T-helper 1 cell treated with Interleukin-12 subunit alpha and Interleukin-12 subunit beta and Interleukin-4 antibody, amounts not matched to agents 30 ng/mL and 1 ng/mL, for 36 hours (primary cell): ENCODE data around the gene ACTN1. TPM values are rescaled to one million over a fixed set of nuclear protein-coding genes. Genes with fewer than 3 reads are reported as not detected.
"Not testable (repeated sequence)": the region's sequence is repeated elsewhere in the genome, so short reads cannot be mapped to it uniquely, and the experiment has no call there.

Experiments
- intact Hi-C: fragments of 100-400 bp; cut with micrococcal nuclease; formaldehyde crosslinking; loops from one replicate; pipeline ENCODE4 v1.15.1; 2024
- total RNA-seq: library from RNA; stranded (reverse); gene quantifications from 2 replicates; pipeline ENCODE4 v1.2.3, GENCODE V29; 2022

The ACTN1 gene
- total RNA-seq, 1 donor from 2014 or later, result 23.2 TPM

GRCh38 chr14:68873376-68873775 is 105.7 kb downstream of the ACTN1 start:
- intact Hi-C loops, result no loop called here

- intact Hi-C loops, result no loop called here
Measured at GRCh38 chr14:68871392-68871791, 107.7 kb downstream of the ACTN1 start.

- intact Hi-C loops, result no loop called here
Measured at GRCh38 chr14:68866991-68867533, 112.0 kb downstream of the ACTN1 start.

GRCh38 chr14:68865542-68865941 is 113.6 kb downstream of the ACTN1 start:
- intact Hi-C loops, result no loop called here

GRCh38 chr14:68864361-68864750 is 114.7 kb downstream of the ACTN1 start:
- intact Hi-C loops, result no loop called here

- intact Hi-C loops, result loop anchor here (1.0 kb wide), 5 partner anchors 48 to 597 kb away; no protein-coding TSS in a partner anchor
Measured at GRCh38 chr14:68863610-68864360, 115.3 kb downstream of the ACTN1 start.

- intact Hi-C loops, result loop anchor here (1.0 kb wide), 5 partner anchors 48 to 597 kb away; no protein-coding TSS in a partner anchor
Measured at GRCh38 chr14:68862954-68863594, 116.0 kb downstream of the ACTN1 start.

GRCh38 chr14:68860771-68861170 is 118.3 kb downstream of the ACTN1 start:
- intact Hi-C loops, result no loop called here

- intact Hi-C loops, result no loop called here
Measured at GRCh38 chr14:68857516-68858070, 121.5 kb downstream of the ACTN1 start.

GRCh38 chr14:68856572-68856971 is 122.5 kb downstream of the ACTN1 start:
- intact Hi-C loops, result no loop called here

- intact Hi-C loops, result no loop called here
Measured at GRCh38 chr14:68854421-68854820, 124.7 kb downstream of the ACTN1 start.

- intact Hi-C loops, result no loop called here
Measured at GRCh38 chr14:68853749-68854148, 125.4 kb downstream of the ACTN1 start.

- intact Hi-C loops, result not testable (repeated sequence)
Measured at GRCh38 chr14:68852493-68852892, 126.6 kb downstream of the ACTN1 start.

- intact Hi-C loops, result no loop called here
Measured at GRCh38 chr14:68851078-68851477, 128.0 kb downstream of the ACTN1 start.

GRCh38 chr14:68849416-68849815 is 129.7 kb downstream of the ACTN1 start:
- intact Hi-C loops, result loop anchor here (10.0 kb wide), 1 partner anchor 765 kb away; no protein-coding TSS in a partner anchor

- intact Hi-C loops, result loop anchor here (10.0 kb wide), 1 partner anchor 763 kb away; no protein-coding TSS in a partner anchor
Measured at GRCh38 chr14:68848253-68848652, 130.8 kb downstream of the ACTN1 start.

- intact Hi-C loops, result loop anchor here (10.0 kb wide), 1 partner anchor 763 kb away; no protein-coding TSS in a partner anchor
Measured at GRCh38 chr14:68847640-68848039, 131.5 kb downstream of the ACTN1 start.

GRCh38 chr14:68846466-68846865 is 132.6 kb downstream of the ACTN1 start:
- intact Hi-C loops, result loop anchor here (10.0 kb wide), 1 partner anchor 762 kb away; no protein-coding TSS in a partner anchor

GRCh38 chr14:68844210-68844545 is 134.9 kb downstream of the ACTN1 start:
- intact Hi-C loops, result loop anchor here (1.0 to 10.0 kb wide), 8 partner anchors 24 to 1007 kb away; no protein-coding TSS in a partner anchor

- intact Hi-C loops, result loop anchor here (1.0 to 10.0 kb wide), 8 partner anchors 23 to 1006 kb away; no protein-coding TSS in a partner anchor
Measured at GRCh38 chr14:68843471-68844209, 135.5 kb downstream of the ACTN1 start.

- intact Hi-C loops, result loop anchor here (10.0 kb wide), 1 partner anchor 757 kb away; no protein-coding TSS in a partner anchor
Measured at GRCh38 chr14:68842298-68842697, 136.8 kb downstream of the ACTN1 start.
